SHP77 treated with DMSO at 0.1 percent for 48 hours (cell line): ENCODE data around the gene NAV2.

Source experiments
- DNase-seq: peaks from one replicate; lab custom pipeline; 2025; lab: John Stamatoyannopoulos, UW

Gene NAV2

DNA sequence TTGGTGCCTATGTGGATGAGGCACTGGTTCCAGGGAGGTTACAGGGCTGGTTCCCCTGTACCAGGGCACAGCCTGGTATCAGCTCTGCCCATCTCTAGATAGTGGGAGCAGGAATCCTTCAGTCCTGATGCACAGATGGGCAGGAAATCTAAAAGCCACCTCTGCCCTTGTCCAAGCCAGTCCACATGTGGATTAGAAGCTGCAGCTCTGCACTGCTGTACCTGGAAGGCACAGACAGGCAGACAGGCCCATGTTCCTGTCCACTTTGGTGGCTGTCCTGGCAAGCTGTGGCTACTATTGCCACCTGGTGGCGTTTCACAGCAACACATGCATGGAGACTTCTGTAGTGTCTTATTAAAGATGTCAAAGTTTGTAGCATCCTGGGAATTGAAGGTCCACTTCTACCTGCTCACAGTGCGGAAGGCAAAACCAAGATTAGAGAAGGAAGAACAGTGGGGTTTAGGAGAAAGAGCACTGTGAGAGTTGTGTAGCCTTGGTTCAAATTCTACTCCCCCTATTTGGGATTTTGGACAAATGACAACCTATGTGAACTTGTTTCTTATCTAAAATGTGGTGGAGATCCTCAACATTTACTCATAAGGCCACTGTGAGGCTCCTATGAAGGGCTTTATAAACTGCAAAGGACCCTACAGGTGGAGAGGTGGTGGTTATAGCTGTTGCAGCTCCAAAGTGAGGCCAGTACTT is 30.1 kb downstream of the NAV2 start:
- peak; percentile 1 for DNase-seq

- DNase-seq, result no peak
Measured at GRCh38 chr11:19743622-19744021, 31.0 kb downstream of the NAV2 start.

- no peak for DNase-seq
Measured at GRCh38 chr11:19744130-19744529, 31.5 kb downstream of the NAV2 start.

DNA sequence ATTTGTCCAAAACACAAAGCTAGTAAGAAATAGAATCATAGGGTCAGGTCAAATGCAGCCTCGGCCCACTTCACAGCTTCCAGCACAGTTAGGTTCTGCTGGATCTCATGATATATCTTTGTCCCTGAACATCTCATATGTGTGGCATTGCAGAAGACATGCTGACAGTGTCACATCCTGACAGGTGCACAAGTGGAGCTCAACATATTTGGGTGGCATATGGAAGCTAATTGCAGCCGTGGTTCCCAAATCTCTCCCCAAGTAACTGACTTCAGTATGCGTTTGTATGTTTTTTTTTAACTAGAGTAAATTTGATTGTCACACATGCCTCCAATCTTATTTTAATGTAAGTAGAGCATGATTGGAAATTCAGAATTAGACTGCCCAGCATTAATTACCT is 33.4 kb downstream of the NAV2 start:
- no peak for DNase-seq

DNA sequence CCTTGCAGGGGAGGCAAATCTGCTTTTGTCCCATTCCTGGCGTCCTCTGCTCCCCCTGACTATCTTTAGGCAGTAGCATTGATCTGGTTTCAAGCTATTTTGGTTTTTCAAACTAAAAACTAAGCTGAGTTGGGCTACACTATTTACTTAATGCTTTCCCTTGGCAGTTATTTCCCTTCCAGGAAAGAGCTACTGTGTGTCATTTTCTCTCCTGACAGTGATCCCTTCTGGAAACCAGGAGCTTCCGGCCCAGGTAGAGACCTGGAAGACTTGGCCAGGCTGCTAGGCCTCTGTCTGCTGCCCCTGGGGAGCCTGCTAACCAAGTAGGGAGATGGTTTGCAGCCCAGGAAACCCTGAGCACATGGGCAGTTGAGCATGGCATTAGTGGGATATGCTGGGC is 35.0 kb downstream of the NAV2 start:
- DNase-seq, result no peak

GRCh38 chr11:19751055-19751454 is 38.4 kb downstream of the NAV2 start:
- DNase-seq, result no peak

- DNase-seq, result no peak
Measured at GRCh38 chr11:19753451-19754106, 40.9 kb downstream of the NAV2 start.

- no peak for DNase-seq
Measured at GRCh38 chr11:19756675-19757475, 44.2 kb downstream of the NAV2 start.

- no peak for DNase-seq
Measured at GRCh38 chr11:19759389-19759788, 46.8 kb downstream of the NAV2 start.

- DNase-seq, result no peak
Measured at GRCh38 chr11:19762266-19762665, 49.6 kb downstream of the NAV2 start.

GRCh38 chr11:19763330-19763729 is 50.7 kb downstream of the NAV2 start:
- no peak for DNase-seq

GRCh38 chr11:19766206-19766605 is 53.6 kb downstream of the NAV2 start:
- DNase-seq, result no peak

DNA sequence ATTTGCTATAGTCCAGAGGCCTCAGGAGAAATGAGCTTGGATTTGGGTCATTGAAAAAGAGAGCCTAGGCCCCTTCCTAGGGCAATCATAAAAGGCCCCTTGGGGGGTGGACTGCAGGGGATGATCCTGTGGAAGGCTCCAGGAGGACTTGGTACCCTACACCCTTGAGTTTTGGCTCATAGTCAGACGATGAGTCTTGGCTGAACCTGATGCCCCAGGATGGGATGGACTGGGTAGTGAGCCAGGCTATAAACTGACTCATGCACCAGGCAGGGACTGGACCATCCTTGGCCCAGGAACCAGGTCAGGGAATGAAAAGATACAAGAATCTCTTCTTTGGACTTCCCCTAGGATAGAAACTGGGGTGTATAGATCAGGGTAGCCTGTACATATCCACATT is 54.2 kb downstream of the NAV2 start:
- no peak for DNase-seq

DNA sequence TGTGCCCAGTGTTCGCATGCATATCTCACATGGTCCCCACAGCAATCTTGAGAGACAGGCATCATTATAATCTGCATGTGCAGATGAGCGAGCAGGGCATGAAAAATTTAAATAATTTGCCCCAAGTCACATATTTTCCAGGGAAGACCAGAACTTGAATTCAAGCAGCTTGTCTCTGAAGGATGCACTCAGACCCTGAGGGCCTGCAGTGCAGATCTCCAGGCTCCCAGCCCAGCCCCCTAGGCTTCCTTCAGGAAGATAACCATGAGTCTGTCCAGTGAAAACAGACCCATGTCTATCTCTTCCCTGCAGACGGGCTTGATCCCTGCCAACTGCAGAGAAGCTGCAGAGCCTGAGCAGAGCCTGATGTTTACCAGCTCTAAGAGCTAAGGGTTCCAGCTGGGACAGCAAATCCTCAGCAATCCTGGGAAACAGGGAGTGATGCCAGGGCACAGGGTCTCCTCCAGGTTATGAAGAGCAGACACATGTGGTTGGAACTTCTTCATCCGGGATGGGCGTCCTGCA is 55.1 kb downstream of the NAV2 start:
- DNase-seq, result no peak

GRCh38 chr11:19768197-19768596 is 55.6 kb downstream of the NAV2 start:
- no peak for DNase-seq

DNA sequence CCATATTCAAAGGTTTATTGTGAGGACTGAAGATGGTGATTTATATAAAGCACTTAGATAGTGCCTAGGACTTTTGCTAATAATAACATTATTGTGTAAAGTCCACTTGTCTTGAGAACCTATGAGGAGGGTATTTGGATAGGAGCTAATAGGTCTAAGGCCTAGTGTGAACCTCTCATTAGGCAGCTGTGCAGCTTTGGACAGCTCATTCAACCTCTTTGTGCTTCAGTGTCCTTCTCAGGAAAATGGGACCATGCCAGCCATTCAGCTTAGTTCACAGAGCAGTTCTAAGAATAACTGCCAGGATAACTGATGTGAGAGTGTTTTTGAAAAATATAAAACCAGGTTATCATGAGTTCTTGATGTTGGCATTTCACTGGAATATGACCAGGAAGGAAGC is 56.2 kb downstream of the NAV2 start:
- no peak for DNase-seq

DNA sequence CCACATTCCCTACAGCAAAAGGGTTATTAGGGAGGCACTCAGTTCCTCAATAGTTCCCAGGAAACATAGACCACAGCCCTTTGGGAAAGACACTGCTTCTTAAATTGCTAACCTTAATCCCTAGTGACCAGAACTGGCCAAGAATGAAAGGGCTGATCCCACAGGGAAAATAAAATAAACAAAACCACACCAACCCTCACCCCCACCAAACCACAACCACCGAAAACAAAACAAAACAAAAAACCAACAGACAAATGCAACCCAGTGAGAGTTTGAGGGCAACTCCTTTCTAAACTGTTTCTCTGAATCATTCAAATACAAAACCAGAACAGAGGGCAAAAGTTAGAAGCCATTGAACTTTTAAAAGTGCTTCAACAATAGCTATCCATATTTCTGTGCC is 57.2 kb downstream of the NAV2 start:
- no peak for DNase-seq

- DNase-seq, result no peak
Measured at GRCh38 chr11:19770277-19770676, 57.6 kb downstream of the NAV2 start.

- no peak for DNase-seq
Measured at GRCh38 chr11:19771463-19771862, 58.8 kb downstream of the NAV2 start.

- no peak for DNase-seq
Measured at GRCh38 chr11:19772480-19772879, 59.8 kb downstream of the NAV2 start.

DNA sequence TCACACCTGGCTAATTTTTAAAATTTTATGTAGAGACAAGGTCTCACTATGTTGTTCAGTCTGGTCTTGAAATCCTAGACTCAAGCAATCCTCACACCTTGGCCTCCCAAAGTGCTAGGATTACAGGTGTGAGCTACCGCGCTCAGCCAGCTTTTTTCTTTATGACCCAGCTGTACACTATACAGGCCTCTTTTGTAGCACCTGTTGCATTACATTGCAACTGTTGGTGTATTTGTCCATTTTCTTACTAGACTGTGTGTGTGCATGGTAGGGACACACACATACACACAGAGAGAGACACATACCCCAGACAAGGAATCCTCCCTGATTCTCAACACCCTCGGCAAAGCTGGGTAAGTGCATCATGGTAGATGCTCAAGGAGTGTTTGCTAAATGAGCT is 61.7 kb downstream of the NAV2 start:
- no peak for DNase-seq

DNA sequence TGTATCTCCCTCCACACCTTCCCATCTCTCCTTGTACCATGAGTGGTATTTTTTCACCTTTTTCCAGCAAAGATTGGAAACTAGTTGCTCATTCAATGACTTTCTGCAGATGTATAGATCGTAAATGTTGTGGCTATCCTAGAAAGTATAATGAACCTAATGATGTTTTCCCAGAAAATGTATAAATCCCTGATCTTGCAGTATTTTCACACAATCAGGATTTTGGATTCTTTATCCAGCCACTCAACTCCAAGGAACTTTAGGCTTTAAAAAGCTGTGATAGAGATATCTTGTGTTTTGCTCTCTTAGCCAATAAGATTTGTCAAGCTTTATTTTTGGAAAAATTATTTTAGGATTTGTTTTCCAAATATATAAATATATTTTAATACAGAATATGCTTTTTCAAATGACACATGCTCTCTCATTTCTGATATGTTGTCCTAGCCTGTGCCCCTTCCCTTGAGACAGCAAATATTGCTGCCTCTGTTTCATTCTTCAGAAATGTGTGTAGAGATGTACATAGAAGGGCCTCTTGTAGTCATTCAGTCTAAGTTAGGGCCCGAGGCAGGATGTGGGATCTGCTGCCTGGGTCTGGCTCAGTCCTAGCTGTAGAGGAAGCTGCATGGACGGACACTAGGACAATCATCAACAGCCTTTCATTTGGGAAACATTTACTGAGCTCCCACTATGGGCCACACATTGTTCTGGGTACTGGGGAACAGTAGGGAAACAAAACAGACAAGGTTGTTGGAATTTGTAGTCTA is 62.4 kb downstream of the NAV2 start:
- no peak for DNase-seq
